Hematopoietic multipotent progenitor cell treated with erythropoietin and hydrocortisone succinate and interleukin-3 and kit ligand, for 4 days (in vitro differentiated cells): Measurements from ENCODE around the gene B3GALT5.
"Not testable (repeated sequence)": the region's sequence is repeated elsewhere in the genome, so short reads cannot be mapped to it uniquely, and the experiment has no call there.

Source experiments
- DNase-seq: peaks from one replicate; pipeline ENCODE4 v3.0.0-alpha.2; 2015

B3GALT5 gene

GRCh38 chr21:39612233-39613040 lies at the start of gene B3GALT5:
B3GALT5 (plus strand) TSS chr21:39612940; CDS start chr21:39660560, 47,620 bp downstream.
- DNase-seq = peak; percentile 3

GRCh38 chr21:39564200-39564599 lies 48.5 kb upstream of the B3GALT5 start:
- DNase-seq = no peak

GRCh38 chr21:39567180-39567972 lies 45.4 kb upstream of the B3GALT5 start:
- DNase-seq = no peak

GRCh38 chr21:39568361-39568760 lies 44.4 kb upstream of the B3GALT5 start:
- DNase-seq = no peak

- no peak for DNase-seq
Measured at GRCh38 chr21:39575775-39576174, 37.0 kb upstream of the B3GALT5 start.

GRCh38 chr21:39576518-39577128 lies 36.1 kb upstream of the B3GALT5 start:
- DNase-seq = no peak

- no peak for DNase-seq
Measured at GRCh38 chr21:39579734-39580332, 32.9 kb upstream of the B3GALT5 start.

GRCh38 chr21:39580744-39581143 lies 32.0 kb upstream of the B3GALT5 start:
- no peak for DNase-seq

- DNase-seq = no peak
Measured at GRCh38 chr21:39581414-39581813, 31.3 kb upstream of the B3GALT5 start.

GRCh38 chr21:39582749-39583148 lies 30.0 kb upstream of the B3GALT5 start:
- DNase-seq = no peak

GRCh38 chr21:39583586-39583985 lies 29.2 kb upstream of the B3GALT5 start:
- not testable (repeated sequence) for DNase-seq

- DNase-seq = no peak
Measured at GRCh38 chr21:39587376-39587775, 25.4 kb upstream of the B3GALT5 start.

GRCh38 chr21:39588884-39589283 lies 23.9 kb upstream of the B3GALT5 start:
- DNase-seq = no peak

GRCh38 chr21:39593522-39593921 lies 19.2 kb upstream of the B3GALT5 start:
- DNase-seq = no peak

- DNase-seq = no peak
Measured at GRCh38 chr21:39595465-39595864, 17.3 kb upstream of the B3GALT5 start.

GRCh38 chr21:39597595-39597994 lies 15.1 kb upstream of the B3GALT5 start:
- DNase-seq = no peak

- DNase-seq = no peak
Measured at GRCh38 chr21:39599191-39599970, 13.4 kb upstream of the B3GALT5 start.

- no peak for DNase-seq
Measured at GRCh38 chr21:39601187-39601928, 11.4 kb upstream of the B3GALT5 start.

GRCh38 chr21:39602076-39602689 lies 10.6 kb upstream of the B3GALT5 start:
- no peak for DNase-seq

GRCh38 chr21:39602793-39603192 lies 9.9 kb upstream of the B3GALT5 start:
- no peak for DNase-seq

GRCh38 chr21:39604951-39605350 lies 7.8 kb upstream of the B3GALT5 start:
- no peak for DNase-seq
